T-helper 2 cell (primary cell): ENCODE results near the gene VAT1L.

Experiments
- DNase-seq, 5 experiments: peaks; one replicate each; pipeline versions ENCODE4 v3.0.0 to v3.0.0-alpha.2; 2012 to 2022

VAT1L gene

DNA sequence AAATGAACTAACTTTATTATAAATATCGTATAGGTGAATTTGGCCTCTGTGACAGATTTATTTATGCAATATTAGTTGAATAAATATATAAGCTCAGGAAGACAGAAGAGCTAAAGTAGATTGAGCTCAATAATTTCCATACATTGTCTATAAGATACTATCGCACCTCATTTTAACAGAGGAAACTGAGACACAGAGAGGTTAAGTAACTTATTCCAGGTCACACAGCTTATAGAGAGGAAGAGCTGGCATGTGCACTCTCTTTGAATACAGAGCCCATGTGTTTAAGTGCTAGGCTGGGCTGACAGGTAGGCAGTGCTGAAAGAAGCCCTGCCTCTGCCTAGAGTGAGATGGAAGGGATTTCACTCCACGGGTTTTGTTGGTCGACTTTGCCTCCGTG, 48.4 kb downstream of the VAT1L start:
- DNase-seq, result no peak

- no peak for DNase-seq
Measured at GRCh38 chr16:77838597-77839255, 50.4 kb downstream of the VAT1L start.

GRCh38 chr16:77840093-77840492, 51.7 kb downstream of the VAT1L start:
- DNase-seq, result no peak

DNA sequence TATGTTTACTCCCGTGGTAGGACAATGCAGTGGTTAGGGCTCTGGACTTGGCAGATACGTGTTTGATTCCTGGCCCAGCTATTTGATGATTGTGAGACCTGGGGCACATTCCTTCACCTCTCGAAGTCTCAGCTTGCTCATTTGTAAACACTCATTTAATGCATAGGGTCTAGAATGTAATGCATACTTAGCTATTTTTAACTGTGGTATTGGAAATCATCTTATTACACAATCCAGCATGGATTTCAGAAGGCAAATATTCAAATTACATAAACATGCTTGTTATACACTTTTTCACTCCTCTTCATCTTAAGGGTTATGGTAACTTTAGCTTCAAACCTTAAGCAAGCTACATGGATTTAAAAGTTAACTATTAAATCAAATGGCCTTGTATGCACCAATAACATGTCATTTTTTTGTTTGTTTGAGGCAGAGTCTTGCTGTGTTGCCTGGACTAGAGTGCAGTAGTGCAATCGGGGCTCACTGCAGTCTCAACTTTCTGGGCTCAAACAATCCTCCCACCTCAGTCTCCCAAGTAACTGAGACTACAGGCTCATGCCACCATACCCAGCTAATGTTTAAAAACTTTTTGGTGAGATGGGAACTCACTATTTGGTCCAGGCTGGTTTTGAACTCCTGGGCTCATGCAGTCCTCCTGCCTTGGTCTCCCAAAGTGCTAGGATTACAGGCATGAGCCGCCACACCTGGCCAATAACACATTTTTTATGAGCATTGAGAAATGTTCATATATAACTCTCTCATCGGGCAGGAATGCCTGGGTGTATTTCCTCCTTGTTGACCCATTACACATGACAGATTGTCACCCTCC, 52.5 kb downstream of the VAT1L start:
- DNase-seq, result no peak

DNA sequence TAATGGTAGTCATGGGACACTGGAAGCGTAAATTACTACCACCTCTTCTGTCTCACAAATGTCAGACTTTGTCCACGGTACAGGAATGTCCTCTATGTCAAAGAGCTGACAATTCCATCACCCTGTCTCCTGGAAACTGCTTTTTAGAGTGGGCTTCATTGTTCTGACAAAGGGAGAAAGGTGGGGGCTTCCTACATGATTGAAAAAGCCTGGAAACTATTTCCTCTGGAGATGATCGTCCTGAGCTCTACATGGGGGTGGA, 53.1 kb downstream of the VAT1L start:
- DNase-seq, result no peak

- no peak for DNase-seq
Measured at GRCh38 chr16:77842468-77842867, 54.1 kb downstream of the VAT1L start.

DNA sequence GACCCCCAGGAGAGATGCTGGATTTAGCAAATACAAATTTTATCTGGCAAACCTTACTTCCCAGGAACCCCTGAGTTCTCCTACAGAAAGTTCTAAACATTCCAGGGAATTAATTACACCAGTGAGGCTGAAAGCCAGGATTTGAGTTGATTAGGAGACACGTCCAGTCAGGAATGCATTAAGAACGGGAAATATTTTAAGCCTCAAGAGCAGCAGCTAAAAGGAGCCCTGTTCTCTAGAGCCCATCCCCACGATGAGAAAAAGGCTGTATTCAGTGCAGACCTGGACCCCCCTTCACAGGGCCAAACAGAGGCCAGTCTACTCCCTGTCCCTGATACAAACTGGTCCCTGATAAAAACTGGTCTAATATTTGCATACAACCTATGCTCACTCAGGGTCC, 55.0 kb downstream of the VAT1L start:
- no peak for DNase-seq

GRCh38 chr16:77844801-77845200, 56.4 kb downstream of the VAT1L start:
- no peak for DNase-seq

DNA sequence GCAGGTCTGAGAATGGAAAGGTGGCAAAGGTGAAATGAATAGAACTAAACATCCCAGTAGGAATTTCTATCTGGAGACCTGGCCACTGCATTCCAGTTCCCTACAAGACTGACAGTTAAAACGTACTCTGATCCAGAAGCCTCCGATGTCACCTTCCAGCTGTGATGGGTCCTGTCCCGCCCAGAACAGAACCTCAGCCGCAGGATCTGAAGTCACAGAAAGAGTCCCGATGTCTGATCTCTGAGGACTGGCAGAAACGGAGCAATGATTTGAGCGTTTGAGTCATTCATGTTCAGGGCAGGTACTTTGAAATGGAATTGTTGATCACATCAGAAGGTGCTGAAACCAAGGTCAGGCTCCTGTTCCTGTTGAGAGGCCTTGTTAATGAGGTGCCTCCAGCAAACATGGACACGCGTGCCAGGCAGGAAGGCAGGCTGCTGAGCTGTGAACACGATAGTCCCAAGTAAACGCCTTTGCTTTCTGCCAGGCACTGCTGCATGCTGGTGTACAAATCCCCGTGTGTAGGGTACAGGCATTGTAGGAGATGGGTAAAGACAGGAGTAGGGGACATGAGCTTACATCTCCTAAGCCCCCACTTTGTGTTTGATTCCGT, 61.4 kb downstream of the VAT1L start:
- DNase-seq, result no peak

GRCh38 chr16:77850636-77851333, 62.4 kb downstream of the VAT1L start:
- no peak for DNase-seq

DNA sequence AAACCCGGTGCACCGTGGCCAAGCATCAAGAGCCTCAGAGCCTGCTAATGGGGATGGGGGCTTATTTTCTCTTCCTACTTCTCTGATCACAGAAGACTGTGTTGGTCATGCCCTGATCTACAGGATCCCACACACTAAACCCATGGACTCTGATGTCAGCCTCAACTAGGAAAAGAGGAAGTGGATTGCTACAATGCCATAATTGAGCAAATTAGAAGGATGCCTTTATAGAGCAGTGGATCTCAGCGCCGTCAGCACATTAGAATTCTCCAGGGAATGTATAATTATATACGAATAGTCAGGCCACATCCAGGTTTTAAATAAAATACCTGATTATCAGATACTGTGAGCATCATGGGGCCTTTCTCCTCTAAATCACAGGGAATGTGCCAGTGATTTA, 64.8 kb downstream of the VAT1L start:
- no peak for DNase-seq

GRCh38 chr16:77856438-77857160, 68.2 kb downstream of the VAT1L start:
- no peak for DNase-seq

DNA sequence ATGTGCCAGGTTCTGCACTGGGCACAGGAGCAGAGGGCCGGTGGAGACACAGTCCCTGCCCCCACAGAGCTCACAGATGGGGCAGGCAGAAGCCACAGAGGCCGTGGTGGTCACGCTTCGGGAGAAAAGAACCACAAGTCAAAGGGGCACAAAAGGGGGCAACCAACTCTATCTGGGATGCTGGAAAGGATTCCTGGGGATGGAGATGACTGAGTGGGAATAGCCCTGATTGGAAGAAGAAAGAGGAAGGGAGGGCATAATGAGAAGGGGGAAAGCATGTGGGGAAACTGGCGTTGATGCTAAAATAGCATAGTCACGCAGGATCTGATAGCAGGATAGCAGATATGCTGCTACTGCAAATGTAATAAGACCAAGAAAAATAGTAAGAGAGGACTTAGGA, 69.7 kb downstream of the VAT1L start:
- no peak for DNase-seq

- no peak for DNase-seq
Measured at GRCh38 chr16:77859493-77860232, 71.3 kb downstream of the VAT1L start.

GRCh38 chr16:77860953-77861352, 72.6 kb downstream of the VAT1L start:
- no peak for DNase-seq

- DNase-seq, result no peak
Measured at GRCh38 chr16:77863250-77863649, 74.9 kb downstream of the VAT1L start.

GRCh38 chr16:77866752-77867151, 78.4 kb downstream of the VAT1L start:
- peak in 1 of 5 experiments; percentile 58 for DNase-seq

GRCh38 chr16:77868052-77868451, 79.7 kb downstream of the VAT1L start:
- peak in 1 of 5 experiments; percentile 21 for DNase-seq

DNA sequence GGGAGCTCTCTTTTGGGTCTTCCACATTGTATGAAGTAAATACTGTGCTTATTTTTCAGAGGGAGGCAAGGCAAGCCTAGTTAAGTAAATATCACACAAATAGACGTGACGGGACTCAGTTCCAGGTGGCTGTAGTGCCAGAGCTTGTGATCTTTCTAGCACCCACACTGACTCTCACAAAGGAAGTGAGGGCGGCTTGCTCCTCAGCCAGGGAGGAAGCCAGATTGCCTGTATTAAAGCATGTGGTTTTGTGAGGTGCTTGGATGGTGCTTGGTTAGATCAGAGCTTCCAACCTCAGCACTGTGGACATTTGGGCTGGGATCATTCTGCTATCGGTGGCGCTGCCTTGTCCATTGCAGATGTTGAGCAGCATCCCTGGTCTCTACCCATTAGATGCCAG, 80.1 kb downstream of the VAT1L start:
- DNase-seq, result peak in 1 of 5 experiments; percentile 87

DNA sequence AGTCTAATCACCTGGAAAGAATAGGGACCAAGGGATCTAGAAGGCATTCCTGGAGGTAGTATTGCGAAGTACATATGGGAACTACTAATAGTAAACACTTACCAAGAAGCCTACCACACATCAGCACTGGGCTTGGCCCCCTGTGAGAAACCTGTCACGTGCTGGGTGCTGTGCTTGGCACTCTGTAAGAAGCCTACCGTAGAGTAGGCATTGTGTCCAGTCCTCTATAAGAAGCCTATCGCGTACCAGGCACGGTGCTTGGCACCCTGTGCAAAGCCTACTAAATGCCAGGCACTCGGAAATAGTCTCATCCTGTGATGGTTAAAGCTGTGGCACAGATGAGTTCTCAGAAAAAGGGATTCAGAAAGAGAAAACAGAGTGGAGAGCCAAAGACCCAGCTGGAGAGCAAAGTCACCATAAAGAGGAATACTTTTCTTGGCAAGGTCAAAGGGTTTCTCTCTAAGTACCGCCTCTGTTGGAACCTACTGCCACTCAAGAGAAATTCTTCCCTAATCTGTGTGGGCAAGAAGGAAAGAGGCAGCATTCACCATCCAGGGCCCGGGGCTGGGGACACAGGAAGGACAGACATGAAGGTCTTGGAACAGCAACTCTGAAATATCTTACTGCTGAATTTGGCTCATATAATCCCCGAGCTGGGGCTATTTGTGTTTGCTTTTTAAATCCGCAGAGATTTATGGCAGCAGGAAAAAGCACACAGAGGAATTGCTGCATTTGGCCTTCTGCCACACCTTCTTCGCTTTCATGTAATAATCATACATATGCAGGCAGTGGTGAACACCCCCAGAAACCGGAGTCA, 81.8 kb downstream of the VAT1L start:
- no peak for DNase-seq

- DNase-seq, result no peak
Measured at GRCh38 chr16:77871932-77872331, 83.6 kb downstream of the VAT1L start.
